LNCaP clone FGC (cell line): ENCODE data around the gene C1orf141.

Source experiments
- DNase-seq: peaks from one replicate; pipeline ENCODE4 v3.0.0-alpha.2; 2011; ENCODE audit warnings: low read depth
- H3K4me3 ChIP-seq: 2 replicates; pipeline ENCODE4 v1.5.1; 2011; ENCODE audit warnings: mild to moderate bottlenecking, low read depth, low read length, control low read depth
- TF ChIP-seq, protein P1 (sequence below): IDR thresholded peaks from 2 replicates; pipeline ENCODE4 v1.5.1; 2012; ENCODE audit warnings: mild to moderate bottlenecking; ENCODE audit not compliant: control insufficient read depth, insufficient read depth; ENCODE audit errors: extremely low read depth

C1orf141 gene

DNA sequence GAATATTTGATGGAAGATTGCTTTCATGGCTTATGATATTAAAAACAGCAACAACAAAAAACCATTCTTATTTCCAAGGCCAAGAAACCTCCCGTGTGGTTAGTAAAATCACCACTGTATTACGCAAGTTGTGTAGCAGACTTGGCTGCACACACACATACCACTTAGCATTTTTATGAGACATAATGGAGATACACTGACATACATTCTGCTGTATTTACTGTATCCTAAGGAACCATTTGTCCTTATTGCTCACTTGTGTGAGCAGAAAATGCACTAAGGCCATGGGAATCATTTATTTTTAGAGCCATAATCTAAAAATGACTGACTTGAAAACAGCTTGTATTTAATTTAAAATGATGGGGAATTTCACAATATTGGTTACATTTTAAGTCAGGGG lies 584 bp upstream of the C1orf141 start:
- TF ChIP-seq, protein P1, sequence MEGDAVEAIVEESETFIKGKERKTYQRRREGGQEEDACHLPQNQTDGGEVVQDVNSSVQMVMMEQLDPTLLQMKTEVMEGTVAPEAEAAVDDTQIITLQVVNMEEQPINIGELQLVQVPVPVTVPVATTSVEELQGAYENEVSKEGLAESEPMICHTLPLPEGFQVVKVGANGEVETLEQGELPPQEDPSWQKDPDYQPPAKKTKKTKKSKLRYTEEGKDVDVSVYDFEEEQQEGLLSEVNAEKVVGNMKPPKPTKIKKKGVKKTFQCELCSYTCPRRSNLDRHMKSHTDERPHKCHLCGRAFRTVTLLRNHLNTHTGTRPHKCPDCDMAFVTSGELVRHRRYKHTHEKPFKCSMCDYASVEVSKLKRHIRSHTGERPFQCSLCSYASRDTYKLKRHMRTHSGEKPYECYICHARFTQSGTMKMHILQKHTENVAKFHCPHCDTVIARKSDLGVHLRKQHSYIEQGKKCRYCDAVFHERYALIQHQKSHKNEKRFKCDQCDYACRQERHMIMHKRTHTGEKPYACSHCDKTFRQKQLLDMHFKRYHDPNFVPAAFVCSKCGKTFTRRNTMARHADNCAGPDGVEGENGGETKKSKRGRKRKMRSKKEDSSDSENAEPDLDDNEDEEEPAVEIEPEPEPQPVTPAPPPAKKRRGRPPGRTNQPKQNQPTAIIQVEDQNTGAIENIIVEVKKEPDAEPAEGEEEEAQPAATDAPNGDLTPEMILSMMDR: no peak
- H3K4me3 ChIP-seq: no peak overlapping the region
- DNase-seq: no peak

DNA sequence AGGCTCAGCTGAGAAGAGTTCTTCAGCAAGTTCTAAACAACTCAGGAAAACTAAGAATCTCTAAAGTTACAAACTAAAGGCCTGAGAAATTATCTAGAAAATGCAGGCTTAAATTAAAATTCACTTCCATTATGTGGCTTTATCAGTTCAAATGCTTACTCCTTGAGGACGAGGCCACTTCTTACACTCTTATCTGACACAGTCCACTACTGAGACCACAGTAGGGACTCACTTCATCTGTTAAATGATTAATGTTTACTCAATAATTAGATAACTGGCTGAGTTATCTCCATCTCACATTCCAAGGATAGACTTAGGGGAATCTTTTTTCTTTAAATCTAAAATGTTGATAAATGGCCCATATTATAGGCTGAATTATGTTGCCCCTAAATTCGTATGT lies 1.6 kb downstream of the C1orf141 start:
- no peak for DNase-seq
- H3K4me3 ChIP-seq: no peak overlapping the region
- TF ChIP-seq, protein P1: no peak

DNA sequence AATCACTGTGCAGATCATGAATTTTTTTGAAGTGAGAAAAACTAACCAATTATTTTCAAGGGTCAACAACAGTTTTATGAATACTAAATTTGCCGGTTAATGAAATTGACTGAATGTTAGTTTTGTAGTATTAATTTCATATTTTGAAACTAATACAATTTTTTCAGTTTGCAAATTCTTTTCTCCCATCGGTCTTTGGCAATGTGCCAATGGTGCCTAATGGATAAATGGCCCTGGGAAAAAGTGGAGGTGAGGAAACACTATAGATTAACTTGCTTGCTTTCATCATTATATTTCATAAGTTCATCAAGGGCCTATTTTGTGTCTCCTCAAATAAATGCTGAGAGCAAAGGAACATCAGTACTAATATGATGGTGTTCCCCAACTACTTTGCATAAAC lies 4.1 kb downstream of the C1orf141 start:
- TF ChIP-seq, protein P1: no peak
- H3K4me3 ChIP-seq: no peak overlapping the region
- no peak for DNase-seq

DNA sequence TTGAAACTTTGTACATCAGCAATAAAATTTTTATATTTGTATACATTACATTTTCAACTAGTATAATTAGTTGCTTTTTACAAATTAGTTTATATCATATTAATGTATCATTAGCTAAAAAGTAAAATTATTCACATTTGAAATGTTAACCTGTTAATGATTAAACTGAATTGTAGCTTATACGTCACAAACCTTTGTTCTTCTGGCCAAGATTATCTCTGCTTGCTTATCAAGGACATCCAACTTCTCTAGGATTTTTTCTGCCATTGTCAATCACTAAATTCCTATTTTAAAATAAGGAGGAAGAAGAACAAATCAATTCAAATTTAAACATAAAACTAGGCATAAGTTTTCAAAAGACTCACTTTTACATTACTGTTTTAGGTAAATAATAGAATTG lies 7.8 kb downstream of the C1orf141 start:
- no peak overlapping the region for H3K4me3 ChIP-seq
- no peak for DNase-seq
- TF ChIP-seq, protein P1: no peak

DNA sequence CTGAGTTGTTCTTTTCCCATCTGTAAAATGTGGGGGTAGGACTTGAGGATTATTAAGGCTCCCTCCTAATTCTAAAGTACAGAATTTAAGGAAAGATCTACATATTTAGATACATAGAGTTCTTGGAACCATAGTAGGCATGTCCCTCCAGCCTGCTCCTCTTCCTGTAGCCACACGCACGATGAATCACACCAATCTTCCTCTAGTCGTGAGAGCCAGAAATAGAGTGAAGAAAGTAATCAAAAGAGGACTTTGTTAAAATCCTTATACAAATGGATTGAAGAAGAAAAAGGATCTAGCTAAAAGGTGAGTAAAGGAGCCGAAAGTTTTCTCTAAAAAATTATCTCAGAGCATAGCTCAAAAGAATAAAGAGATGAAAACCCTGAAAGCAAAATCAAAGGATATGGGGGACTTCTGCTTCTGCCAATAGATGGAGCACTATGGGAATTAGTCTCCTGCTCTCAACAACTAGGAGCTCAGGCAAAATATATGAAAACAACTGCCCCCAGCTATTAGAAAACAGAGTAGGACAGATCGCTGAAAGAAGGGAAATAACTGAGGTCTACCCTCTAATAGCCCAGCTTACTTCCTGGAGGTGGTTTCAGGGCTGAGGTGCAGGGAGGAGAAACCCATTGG lies 8.5 kb downstream of the C1orf141 start:
- no peak overlapping the region for H3K4me3 ChIP-seq
- TF ChIP-seq, protein P1: no peak
- no peak for DNase-seq

DNA sequence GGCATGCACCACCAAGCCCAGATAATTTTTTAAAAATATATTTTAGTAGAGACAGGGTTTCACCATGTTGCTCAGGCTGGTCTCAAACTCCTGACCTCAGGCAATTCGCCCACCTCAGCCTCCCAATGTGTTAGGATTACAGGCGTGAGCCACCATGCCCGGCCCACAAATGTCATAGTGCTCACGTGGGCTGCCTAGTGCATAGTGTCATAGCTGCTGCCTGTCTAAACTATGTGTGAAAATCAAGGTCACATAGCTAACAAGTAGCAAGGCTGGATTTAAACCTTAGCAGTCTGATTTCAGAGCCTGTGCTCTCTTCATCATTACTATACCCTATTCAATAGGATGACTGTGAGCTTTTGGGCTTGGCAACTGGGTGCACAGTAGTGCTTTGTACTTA lies 10.3 kb downstream of the C1orf141 start:
- H3K4me3 ChIP-seq: no peak overlapping the region
- no peak for DNase-seq
- TF ChIP-seq, protein P1: no peak

DNA sequence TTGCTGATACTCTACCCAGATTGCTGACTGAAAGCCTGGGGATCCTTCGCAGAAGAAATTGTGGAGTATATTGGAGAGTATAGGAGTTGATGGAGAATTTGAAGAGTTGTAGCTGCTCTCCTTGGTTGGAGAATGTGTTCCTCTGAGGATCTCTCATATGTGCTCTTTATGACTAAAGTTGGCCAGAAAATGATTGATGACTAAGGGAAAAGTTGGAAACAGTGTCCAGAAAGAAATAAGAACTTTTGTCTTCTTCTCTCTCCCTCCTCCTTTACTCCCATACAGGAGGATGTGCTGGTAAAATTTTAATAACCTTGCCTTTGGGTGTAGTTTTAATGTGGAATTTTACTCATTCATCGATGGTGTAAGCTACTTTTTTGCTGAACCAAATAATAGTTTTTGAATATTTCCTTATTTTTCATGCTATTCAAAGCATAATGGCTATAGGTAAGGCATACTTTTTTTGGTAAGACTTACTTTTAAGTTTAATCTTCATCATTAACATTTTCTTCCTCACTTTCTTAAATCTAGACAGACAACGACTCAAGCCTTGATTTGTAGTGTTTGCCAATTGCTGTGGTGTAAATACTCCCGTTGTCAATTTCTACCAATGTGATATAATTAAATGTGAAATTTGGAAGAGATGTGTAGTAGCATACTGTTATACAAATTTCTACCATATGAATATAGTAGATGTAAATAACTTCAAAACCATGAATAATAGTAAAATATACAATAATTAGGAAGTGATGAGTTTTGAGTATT lies 13.7 kb downstream of the C1orf141 start:
- DNase-seq: no peak
- TF ChIP-seq, protein P1: no peak

More for the DNA sequence above, 13.7 kb downstream of the C1orf141 start:
- H3K4me3 ChIP-seq: no peak overlapping the region
